ENCODE measurements around the gene PEX7.
"Not testable (repeated sequence)": the region's sequence is repeated elsewhere in the genome, so short reads cannot be mapped to it uniquely, and the experiment has no call there.

Gene PEX7

DNA sequence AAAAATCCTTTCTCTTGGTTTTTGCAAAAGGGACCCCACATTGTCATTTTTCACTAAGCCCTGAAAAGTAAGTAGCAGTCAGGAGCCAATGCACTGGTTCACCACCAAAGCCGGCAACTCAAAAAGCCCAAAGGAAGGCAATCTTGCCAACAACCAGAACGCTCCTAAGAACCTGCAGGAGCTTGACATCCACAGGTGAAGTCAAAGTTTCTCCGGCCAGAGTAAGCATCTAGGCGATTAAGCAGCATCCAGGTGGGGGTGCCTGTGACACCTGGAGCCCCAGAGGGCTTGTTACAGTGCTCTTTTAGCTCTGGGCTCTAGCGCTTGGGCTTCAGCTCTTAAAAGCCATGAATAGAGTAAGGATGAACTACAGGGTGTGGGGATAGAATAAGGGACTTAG, 135.8 kb downstream of the PEX7 start:
- DNase-seq, result no peak

GRCh38 chr6:136959471-136959891, 137.1 kb downstream of the PEX7 start:
- no peak for DNase-seq

- not testable (repeated sequence) for DNase-seq
These were observed 137.5 kb downstream of the PEX7 start for GRCh38 chr6:136959935-136960334.

DNA sequence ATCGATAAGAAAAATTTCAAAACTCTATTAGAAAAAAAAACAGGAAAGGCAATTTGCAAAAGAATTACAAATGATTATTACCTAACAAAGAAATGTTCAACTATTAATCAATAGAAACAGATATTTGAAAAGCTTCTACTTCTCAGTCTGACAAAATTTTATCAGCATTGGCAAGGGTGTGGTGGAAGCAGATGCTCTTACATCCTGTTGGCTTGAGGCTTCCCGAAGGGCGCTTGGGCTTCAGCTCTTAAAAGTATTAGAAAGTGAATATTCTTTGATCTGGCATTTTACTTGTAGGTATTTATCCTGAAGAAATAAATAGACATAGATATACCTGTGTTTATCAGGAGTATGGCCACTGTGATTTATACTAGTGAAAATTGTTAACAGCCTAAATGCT, 138.4 kb downstream of the PEX7 start:
- DNase-seq, result no peak

GRCh38 chr6:136961848-136962247, 139.5 kb downstream of the PEX7 start:
- no peak for DNase-seq

DNA sequence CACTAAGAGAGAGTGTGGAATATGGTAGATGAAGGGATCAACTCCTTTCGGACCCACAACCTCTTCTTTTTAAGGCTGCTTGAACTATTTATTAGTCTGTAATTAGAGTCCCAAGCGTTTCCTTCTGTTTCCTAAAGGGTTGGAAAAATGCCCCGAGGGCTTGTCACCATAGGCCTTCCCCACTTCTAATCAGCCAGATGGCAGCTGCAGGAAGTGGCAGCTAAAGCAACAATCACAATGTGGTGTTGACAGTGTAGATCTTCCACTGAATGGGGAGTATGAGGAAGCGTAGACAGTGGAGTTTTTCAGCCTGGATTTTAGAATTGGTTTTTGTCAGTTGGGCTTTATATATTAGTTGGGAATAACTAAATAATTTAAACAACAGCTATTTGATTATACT, 140.3 kb downstream of the PEX7 start:
- DNase-seq, result no peak

GRCh38 chr6:136963259-136963658, 140.9 kb downstream of the PEX7 start:
- no peak for DNase-seq
